IPS DF 6.9 (cell line): Measurements from ENCODE around the gene SMARCAL1.
A peak's percentile ranks its signal among the peaks of the same experiment; 100 is the strongest.
"Not testable (repeated sequence)": the region's sequence is repeated elsewhere in the genome, so short reads cannot be mapped to it uniquely, and the experiment has no call there.

Source experiments
- DNase-seq: peaks from one replicate; pipeline ENCODE4 v3.0.0-alpha.2; 2013; ENCODE audit warnings: low read depth, low spot score
- H3K27ac ChIP-seq: one replicate; pipeline ENCODE4 v1.5.1; 2013; ENCODE audit warnings: low read length, control low read depth
- H3K27me3 ChIP-seq: 2 replicates; pipeline ENCODE4 v1.6.1; 2013; ENCODE audit warnings: mild to moderate bottlenecking, low read length; ENCODE audit not compliant: control insufficient read depth, insufficient read depth
- H3K36me3 ChIP-seq: 2 replicates; pipeline ENCODE4 v1.6.1; 2013; ENCODE audit warnings: low read length; ENCODE audit not compliant: control insufficient read depth, insufficient read depth
- H3K4me1 ChIP-seq: 2 replicates; pipeline ENCODE4 v1.6.1; 2013; ENCODE audit warnings: low read length; ENCODE audit not compliant: control insufficient read depth, insufficient read depth
- H3K4me3 ChIP-seq: 2 replicates; pipeline ENCODE4 v1.5.1; 2013; ENCODE audit warnings: mild to moderate bottlenecking, low read length
- H3K9me3 ChIP-seq: 2 replicates; pipeline ENCODE4 v1.6.1; 2013; ENCODE audit warnings: low read length, inconsistent platforms; ENCODE audit not compliant: control insufficient read depth, insufficient read depth
- WGBS: extraction: QIAGEN DNeasy Blood & Tissue Kit; methylation state at CpG from one replicate; pipeline ENCODE4 v1.1.7; 2013; ENCODE audit warnings: mixed read lengths, missing lambda C conversion rate; ENCODE audit not compliant: insufficient read length, insufficient coverage; 5-methylcytosine and 5-hydroxymethylcytosine counted together

The SMARCAL1 gene

GRCh38 chr2:216517447-216518225, 105.4 kb downstream of the SMARCAL1 start:
- no peak for DNase-seq
- no peaks in the 10 kb centered on the region for H3K4me1 ChIP-seq
- no peaks in the 10 kb centered on the region for H3K27me3 ChIP-seq
- H3K4me3 ChIP-seq = no peak overlapping the region
- H3K36me3 ChIP-seq = no peaks in the 10 kb centered on the region
- H3K9me3 ChIP-seq = no peaks in the 10 kb centered on the region
- WGBS = no CpG with 5 or more reads among the region's 4 CpGs
- no peak overlapping the region for H3K27ac ChIP-seq

GRCh38 chr2:216518566-216519119, 106.4 kb downstream of the SMARCAL1 start:
- H3K4me1 ChIP-seq, H3K27ac ChIP-seq, H3K36me3 ChIP-seq, DNase-seq, H3K4me3 ChIP-seq, H3K9me3 ChIP-seq, H3K27me3 ChIP-seq: not testable (repeated sequence)
- WGBS = no CpG with 5 or more reads among the region's 9 CpGs

GRCh38 chr2:216519154-216519762, 107.0 kb downstream of the SMARCAL1 start:
- H3K27ac ChIP-seq = no peak overlapping the region
- H3K9me3 ChIP-seq = no peaks in the 10 kb centered on the region
- no peak overlapping the region for H3K4me3 ChIP-seq
- peak; percentile 54 for DNase-seq
- no peaks in the 10 kb centered on the region for H3K4me1 ChIP-seq
- WGBS = no CpG with 5 or more reads among the region's 3 CpGs
- no peaks in the 10 kb centered on the region for H3K36me3 ChIP-seq
- no peaks in the 10 kb centered on the region for H3K27me3 ChIP-seq

GRCh38 chr2:216520112-216520511, 107.8 kb downstream of the SMARCAL1 start:
- DNase-seq = no peak
- Histone ChIP-seq H3K27ac (no peak overlapping the region), H3K9me3 (no peaks in the 10 kb centered on the region), H3K4me3 (no peak overlapping the region), H3K36me3 (no peaks in the 10 kb centered on the region), H3K4me1 (no peaks in the 10 kb centered on the region), H3K27me3 (no peaks in the 10 kb centered on the region)
- WGBS = no CpG with 5 or more reads among the region's 4 CpGs

GRCh38 chr2:216522892-216523502, 110.7 kb downstream of the SMARCAL1 start:
- no CpG with 5 or more reads among the region's 1 CpG for WGBS
- no peak overlapping the region for H3K4me3 ChIP-seq
- DNase-seq = no peak
- no peaks in the 10 kb centered on the region for H3K36me3 ChIP-seq
- H3K4me1 ChIP-seq = no peaks in the 10 kb centered on the region
- H3K9me3 ChIP-seq = no peaks in the 10 kb centered on the region
- H3K27me3 ChIP-seq = no peaks in the 10 kb centered on the region
- no peak overlapping the region for H3K27ac ChIP-seq

- no peaks in the 10 kb centered on the region for H3K27me3 ChIP-seq
- H3K4me1 ChIP-seq = no peaks in the 10 kb centered on the region
- H3K36me3 ChIP-seq = no peaks in the 10 kb centered on the region
- WGBS = no CpG with 5 or more reads among the region's 4 CpGs
- no peak for DNase-seq
- H3K9me3 ChIP-seq = no peaks in the 10 kb centered on the region
- H3K27ac ChIP-seq = no peak overlapping the region
- H3K4me3 ChIP-seq = no peak overlapping the region
Measured at GRCh38 chr2:216525972-216526371, 113.7 kb downstream of the SMARCAL1 start.

GRCh38 chr2:216526939-216527338, 114.7 kb downstream of the SMARCAL1 start:
- Histone ChIP-seq H3K4me1 (no peaks in the 10 kb centered on the region), H3K36me3 (no peaks in the 10 kb centered on the region), H3K27ac (no peak overlapping the region), H3K4me3 (no peak overlapping the region), H3K27me3 (no peaks in the 10 kb centered on the region), H3K9me3 (no peaks in the 10 kb centered on the region)
- WGBS = no CpG with 5 or more reads among the region's 1 CpG
- DNase-seq = no peak

GRCh38 chr2:216527600-216527999, 115.3 kb downstream of the SMARCAL1 start:
- Histone ChIP-seq H3K27ac (no peak overlapping the region), H3K4me3 (no peak overlapping the region)

GRCh38 chr2:216532562-216532961, 120.3 kb downstream of the SMARCAL1 start:
- Histone ChIP-seq H3K36me3 (no peaks in the 10 kb centered on the region), H3K9me3 (no peaks in the 10 kb centered on the region), H3K4me1 (peaks cover 2% of the 10 kb centered on the region; the same call in 1 of the 2 replicates), H3K27me3 (no peaks in the 10 kb centered on the region), H3K27ac (no peak overlapping the region), H3K4me3 (no peak overlapping the region)
- no peak for DNase-seq
- WGBS = no CpG with 5 or more reads among the region's 2 CpGs

More at GRCh38 chr2:216527600-216527999, 115.3 kb downstream of the SMARCAL1 start:
- WGBS = no CpG with 5 or more reads among the region's 1 CpG
- no peaks in the 10 kb centered on the region for H3K36me3 ChIP-seq
- no peak for DNase-seq
- H3K27me3 ChIP-seq = no peaks in the 10 kb centered on the region
- H3K9me3 ChIP-seq = no peaks in the 10 kb centered on the region
- H3K4me1 ChIP-seq = no peaks in the 10 kb centered on the region
